ENCODE data around the gene SERPINA1. TPM values are rescaled to one million over a fixed set of nuclear protein-coding genes. Genes with fewer than 3 reads are reported as not detected.

Gene SERPINA1
- total RNA-seq: not detected in 2 replicates

GRCh38 chr14:94388384-94389103 lies at the start of gene SERPINA1:
Gene SERPINA1 (minus strand): TSS chr14:94388602. CDS start chr14:94383237, 5,365 bp downstream.

GRCh38 chr14:94366146-94366915 lies 22.1 kb downstream of the SERPINA1 start, which contains the start of gene SERPINA2:
Gene SERPINA2 (minus strand): TSS chr14:94366698.

Other genes starting within 250 kb of the SERPINA1 start
- 0.85 TPM in 1 of 2 replicates, not detected in the other for gene PPP4R4, start 214.3 kb downstream of the SERPINA1 start, total RNA-seq
- not detected in 2 replicates for gene SERPINA10, start 95.3 kb downstream of the SERPINA1 start, total RNA-seq
- gene SERPINA6, start 65.3 kb downstream of the SERPINA1 start, total RNA-seq: not detected in 2 replicates
- not detected in 2 replicates for gene SERPINA2, start 21.9 kb downstream of the SERPINA1 start, total RNA-seq
- gene SERPINA11, start 64.2 kb upstream of the SERPINA1 start, total RNA-seq: not detected in 2 replicates
- 0.09 TPM in 1 of 2 replicates, not detected in the other for gene SERPINA9, start 87.6 kb upstream of the SERPINA1 start, total RNA-seq
- gene SERPINA12, start 120.9 kb upstream of the SERPINA1 start, total RNA-seq: not detected in 2 replicates
- gene SERPINA4, start 172.8 kb upstream of the SERPINA1 start, total RNA-seq: not detected in 2 replicates
- gene SERPINA5, start 192.8 kb upstream of the SERPINA1 start, total RNA-seq: 1.2 and 3.3 TPM in 2 replicates
- 0.18 and 36.9 TPM in 2 replicates for gene SERPINA3, start 223.8 kb upstream of the SERPINA1 start, total RNA-seq